ACHN (cell line): ENCODE data around the gene EPB41L5.
"Not testable (repeated sequence)": the region's sequence is repeated elsewhere in the genome, so short reads cannot be mapped to it uniquely, and the experiment has no call there.

ENCODE experiments used
- DNase-seq: peaks from one replicate; pipeline ENCODE4 v3.0.0-alpha.2; 2015
- in situ Hi-C: cut with HindIII; loops from 2 replicates; pipeline ENCODE4 v1.10.0; 2017; ENCODE audit warnings: low sequenced_read_pairs, low pct_ligation_motif_present, low pct_unique_long_range_greater_than_20kb

Gene EPB41L5

DNA sequence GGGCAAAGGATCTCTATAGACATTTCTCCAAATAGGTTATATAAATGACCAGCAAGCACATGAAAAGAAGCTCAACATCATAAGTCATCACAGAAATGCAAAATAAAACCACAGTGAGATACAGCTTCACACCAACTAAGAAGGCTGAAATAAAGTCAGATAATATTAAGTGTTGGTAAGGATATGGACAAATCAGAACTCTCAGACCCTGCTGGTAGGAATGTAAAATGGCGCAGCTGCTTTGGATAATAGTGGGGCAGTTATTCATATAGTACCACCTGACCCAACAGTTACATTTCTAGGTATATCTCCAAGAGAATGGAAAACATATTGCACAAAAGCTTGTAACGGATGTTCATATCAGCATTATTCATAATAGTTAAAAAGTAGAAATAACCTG, 14.0 kb downstream of the EPB41L5 start:
- in situ Hi-C loops = no loop called here
- DNase-seq = peak; percentile 14

DNA sequence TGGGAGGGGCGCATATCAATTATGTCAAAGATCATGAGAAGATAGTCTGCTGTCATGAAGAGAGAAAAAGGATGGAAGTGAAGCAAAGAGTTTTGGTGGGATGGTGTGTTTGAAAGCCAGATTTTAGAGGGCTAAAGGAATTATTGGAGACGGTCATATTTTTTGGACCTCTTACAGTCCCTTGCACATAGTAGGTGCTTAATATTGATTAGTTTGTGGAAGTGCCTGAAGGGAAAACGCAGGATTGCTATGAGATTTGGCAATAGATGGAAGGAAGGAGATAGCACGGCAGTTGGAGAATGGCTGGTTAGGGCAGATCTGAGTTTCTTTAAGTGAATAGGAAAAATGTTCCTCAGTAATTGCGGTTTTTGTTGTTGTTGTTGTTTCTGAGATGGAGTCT, 15.9 kb downstream of the EPB41L5 start:
- in situ Hi-C loops = no loop called here
- DNase-seq = no peak

GRCh38 chr2:120029672-120030640, 17.1 kb downstream of the EPB41L5 start:
- in situ Hi-C loops = no loop called here
- no peak for DNase-seq

GRCh38 chr2:120032297-120032696, 19.4 kb downstream of the EPB41L5 start:
- no peak for DNase-seq
- in situ Hi-C loops = no loop called here

GRCh38 chr2:120034027-120034426, 21.1 kb downstream of the EPB41L5 start:
- no peak for DNase-seq
- in situ Hi-C loops = no loop called here

DNA sequence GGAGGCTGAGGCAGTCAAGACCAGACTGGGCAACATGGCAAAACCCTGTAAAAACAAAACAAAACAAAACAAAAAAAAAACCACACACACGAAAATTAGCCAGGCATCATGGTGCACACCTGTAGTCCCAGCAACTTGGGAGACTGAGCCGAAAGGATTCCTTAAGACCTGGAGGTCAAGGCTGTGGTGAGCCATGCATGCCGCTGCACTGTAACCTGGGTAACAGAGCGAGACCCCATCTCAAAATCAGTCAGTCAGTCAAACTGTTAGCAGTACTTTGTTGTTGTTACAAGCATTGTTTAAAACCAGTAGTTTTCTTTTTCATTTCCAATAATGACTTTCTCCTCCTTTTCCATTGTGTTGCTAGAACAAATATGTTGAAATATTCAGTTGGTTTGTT, 21.7 kb downstream of the EPB41L5 start:
- in situ Hi-C loops = no loop called here

GRCh38 chr2:120036145-120036544, 23.3 kb downstream of the EPB41L5 start:
- in situ Hi-C loops = no loop called here

More for the DNA sequence above, 21.7 kb downstream of the EPB41L5 start:
- DNase-seq = no peak

DNA sequence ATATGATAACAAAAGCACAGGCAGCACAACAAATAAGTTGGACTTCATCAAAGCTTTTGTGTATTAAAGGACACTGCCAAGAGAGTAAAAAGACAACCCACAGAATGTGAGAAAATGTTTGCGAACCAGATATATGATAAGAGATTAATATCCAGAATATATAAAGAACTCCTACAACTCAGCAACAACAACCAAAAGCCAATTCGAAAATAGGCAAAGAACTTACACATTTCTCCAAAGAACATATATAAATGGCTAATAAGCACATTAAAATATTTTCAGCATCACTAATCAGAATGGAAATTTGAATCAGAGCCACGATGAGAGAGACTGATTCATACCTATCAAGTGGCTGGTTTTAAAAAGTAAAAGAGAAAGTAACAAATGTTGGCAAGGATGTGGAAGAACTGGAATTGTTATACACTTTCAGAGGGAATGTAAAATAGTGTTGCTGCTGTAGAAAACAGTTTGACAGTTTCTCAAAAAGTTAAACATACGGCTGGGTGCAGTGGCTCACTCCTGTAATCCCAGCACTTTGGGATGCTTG, 25.2 kb downstream of the EPB41L5 start:
- DNase-seq = no peak
- in situ Hi-C loops = no loop called here

More at GRCh38 chr2:120036145-120036544, 23.3 kb downstream of the EPB41L5 start:
- DNase-seq = no peak

DNA sequence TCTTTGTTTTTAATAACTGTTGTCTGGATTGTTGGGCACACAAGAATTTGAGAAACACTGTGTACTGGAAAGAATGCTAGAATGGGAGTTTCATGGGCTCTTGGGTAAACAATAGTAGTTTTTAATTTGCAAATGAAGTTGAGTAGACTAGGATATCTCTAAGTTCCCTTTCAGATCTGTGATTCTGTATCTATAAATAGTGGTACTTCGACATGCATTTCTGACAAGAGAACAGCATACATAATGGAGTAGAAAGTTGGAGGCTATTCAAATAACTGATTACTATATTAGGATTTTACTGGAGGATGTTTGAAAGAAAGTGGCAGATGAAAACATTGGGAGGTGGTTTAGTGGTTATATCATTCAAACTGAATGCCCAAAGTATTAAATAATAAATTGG, 29.5 kb downstream of the EPB41L5 start:
- DNase-seq = no peak
- in situ Hi-C loops = no loop called here

DNA sequence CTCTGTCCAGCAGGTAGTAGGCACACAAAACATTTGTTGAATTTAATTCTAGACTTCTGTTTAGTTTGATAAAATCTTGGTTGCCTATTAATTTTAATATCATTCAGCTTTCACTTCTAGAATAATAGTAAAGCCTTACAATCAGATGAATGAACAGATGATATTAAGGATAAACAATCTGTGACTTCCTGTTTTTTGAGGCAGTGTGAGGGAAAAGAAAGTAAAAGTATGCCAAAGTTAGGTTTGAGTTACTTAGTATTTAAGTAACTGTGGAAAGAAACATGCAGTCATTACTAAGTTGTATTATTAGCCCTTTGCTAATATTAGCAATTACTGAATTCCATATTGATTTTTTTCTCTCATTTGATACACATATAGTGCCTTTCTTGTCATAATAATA, 31.5 kb downstream of the EPB41L5 start:
- in situ Hi-C loops = no loop called here
- no peak for DNase-seq

DNA sequence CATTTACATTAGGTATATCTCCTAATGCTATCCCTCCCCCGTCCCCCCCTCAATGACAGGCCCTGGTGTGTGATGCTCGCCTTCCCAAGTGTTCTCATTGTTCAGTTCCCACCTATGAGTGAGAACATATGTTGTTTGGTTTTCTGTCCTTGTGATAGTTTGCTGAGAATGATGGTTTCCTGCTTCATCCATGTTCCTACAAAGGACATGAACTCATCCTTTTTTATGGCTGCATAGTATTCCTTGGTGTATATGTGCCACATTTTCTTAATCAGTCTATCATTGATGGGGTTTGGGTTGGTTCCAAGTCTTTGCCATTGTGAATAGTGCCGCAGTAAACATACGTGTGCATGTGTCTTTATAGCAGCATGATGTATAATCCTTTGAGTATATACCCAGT, 32.9 kb downstream of the EPB41L5 start:
- DNase-seq, in situ Hi-C loops: not testable (repeated sequence)

DNA sequence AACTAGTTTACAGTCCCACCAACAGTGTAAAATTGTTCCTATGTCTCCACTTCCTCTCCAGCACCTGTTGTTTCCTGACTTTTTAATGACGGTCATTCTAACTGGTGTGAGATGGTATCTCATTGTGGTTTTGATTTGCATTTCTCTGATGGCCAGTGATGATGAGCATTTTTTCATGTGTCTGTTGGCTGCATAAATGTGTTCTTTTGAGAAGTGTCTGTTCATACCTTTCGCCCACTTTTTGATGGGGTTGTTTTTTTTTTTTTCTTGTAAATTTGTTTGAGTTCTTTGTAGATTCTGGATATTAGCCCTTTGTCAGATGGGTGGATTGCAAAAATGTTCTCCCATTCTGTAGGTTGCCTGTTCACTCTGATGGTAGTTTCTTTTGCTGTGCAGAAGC, 33.4 kb downstream of the EPB41L5 start:
- DNase-seq, in situ Hi-C loops: not testable (repeated sequence)

DNA sequence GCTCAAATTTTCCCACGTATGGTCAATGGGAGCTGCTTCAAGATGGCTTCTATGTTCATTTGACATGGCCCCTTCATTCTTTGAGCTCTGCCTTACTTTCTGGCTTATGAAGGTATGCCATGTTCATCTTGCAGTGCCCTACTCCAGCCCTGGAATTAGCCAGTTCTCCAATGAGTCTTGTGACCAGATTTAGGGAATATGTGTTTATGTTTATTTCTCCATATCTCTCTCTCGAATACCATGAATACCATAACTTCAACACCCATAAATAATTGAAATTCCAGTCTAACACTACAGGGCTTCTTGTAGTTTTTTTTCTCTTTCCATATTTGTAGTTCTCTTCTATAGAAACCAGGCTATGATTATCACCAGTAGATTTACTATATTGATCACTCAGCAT, 39.7 kb downstream of the EPB41L5 start:
- no peak for DNase-seq
- in situ Hi-C loops = no loop called here

DNA sequence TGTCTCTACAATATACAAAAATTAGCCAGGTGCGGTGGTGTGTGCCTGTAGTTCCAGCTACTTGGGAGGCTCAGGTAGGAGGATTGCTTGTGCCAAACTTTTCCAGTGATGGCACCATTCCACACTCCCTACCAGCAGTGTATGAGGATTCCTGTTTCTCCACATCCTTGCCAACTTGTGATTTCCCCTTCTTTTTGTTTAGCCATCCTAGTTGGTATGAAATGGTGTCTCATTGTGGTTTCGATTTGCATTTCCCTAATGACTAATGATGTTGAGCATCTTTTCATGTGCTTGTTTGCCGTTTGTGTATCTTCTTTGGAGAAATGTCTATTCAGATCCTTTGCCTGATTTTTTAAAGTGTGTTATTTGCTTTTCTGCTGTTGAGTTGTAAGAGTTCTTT, 41.0 kb downstream of the EPB41L5 start:
- in situ Hi-C loops = no loop called here
- no peak for DNase-seq

DNA sequence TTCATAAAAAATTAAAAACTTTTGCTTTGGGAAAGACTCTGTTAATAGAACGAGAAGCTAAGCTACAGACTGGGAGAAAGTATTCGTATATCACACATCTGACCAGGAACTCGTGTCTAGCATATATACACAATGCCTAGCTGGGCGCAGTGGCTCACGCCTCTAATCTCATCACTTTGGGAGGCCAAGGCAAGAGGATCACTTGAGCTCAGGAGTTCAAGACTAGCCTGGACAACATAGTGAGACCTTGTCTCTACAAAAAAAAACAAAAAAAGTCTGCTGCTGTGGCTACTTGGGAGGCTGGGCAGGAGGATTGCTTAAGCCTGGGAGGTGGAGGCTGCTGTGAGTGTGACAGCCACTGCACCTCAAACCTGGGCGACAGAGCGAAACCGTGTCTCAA, 46.6 kb downstream of the EPB41L5 start:
- no peak for DNase-seq
- in situ Hi-C loops = no loop called here

DNA sequence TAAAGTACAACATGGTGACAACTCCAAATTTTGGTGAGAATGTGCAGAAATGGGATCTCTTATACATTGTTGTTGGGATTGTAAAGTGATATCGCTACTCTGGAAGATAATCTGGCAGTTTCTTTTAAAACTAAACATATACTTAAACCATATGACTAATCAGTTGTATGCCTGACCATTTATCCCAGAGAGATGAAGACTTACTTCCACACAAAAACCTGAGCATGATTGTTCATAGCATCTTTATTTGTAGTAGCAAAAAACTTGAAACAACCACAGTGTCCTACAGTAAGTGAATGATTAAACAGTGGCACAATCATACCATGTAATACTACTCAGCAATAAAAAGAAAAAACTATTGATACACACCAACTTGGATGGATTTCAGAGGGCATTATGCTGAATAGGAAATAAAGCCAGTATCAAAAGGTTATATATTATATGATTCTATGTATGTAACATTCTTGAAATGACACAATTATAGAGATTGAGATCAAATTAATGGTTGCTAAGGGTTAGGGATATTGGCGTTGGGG, 47.3 kb downstream of the EPB41L5 start:
- in situ Hi-C loops = no loop called here
- DNase-seq = no peak

- in situ Hi-C loops = no loop called here
- no peak for DNase-seq
Measured at GRCh38 chr2:120064664-120065063, 51.8 kb downstream of the EPB41L5 start.

DNA sequence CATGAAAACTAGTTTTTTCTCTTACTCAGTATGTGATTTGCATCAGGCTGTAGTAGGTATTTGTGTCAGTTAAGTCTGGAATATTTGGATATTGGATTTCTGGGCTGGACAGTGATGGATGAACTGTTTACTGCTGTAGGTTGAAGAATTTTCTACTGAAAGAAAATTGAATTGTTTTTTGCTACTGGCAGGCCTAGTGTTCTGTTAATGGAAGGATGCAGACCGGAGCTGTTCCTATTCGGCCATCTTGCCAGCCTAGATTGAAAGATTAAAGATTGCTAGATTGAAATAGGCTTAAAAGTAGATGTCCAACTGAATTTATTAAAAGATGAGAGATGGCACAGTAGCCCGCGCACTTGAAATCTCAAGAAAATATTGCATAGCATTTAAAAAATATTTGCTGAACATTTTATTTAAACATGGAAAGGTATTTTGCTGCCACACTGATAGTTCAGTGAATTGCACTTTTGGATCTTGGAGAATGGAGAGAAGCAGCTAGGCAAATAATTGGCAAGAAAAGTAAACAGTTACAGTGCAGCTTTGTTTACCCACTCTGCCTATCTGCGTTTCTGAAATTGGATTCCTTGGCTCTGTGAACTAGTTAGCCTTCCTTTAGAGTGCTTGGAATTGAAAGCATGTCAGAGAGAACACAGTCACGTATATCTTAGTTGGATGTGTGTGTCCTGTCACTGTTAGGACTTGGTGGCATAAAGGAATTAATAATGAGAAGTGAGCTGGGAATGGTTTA, 54.1 kb downstream of the EPB41L5 start:
- no peak for DNase-seq

DNA sequence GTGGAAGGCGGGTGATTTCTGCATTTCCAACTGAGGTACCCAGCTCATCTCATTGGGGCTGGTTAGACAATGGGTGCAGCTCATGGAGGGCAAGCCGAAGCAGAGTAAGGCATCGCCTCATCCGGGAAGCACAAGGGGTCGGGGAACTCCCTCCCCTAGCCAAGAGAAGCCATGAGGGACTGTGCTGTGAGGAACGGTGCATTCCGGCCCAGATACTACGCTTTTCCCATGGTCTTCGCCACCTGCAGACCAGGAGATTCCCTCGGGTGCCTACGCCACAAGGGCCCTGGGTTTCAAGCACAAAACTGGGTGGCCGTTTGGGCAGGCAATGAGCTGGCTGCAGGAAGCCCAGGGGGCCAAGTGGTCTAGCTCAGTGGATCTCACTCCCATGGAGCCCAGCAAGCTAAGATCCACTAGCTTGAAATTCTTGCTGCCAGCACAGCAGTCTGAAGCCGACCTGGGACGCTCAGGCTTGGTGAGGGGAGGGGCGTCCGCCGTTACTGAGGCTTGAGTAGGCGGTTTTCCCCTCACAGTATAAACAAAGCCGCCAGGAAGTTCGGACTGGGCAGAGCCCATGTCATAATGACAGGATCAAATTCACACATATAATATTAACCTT, 55.3 kb downstream of the EPB41L5 start:
- in situ Hi-C loops, DNase-seq: not testable (repeated sequence)

More for the DNA sequence above, 54.1 kb downstream of the EPB41L5 start:
- in situ Hi-C loops = no loop called here
